IMR-90 (cell line): ENCODE data around the gene TOM1L1. TPM values are rescaled to one million over a fixed set of nuclear protein-coding genes. Genes with fewer than 3 reads are reported as not detected.

Experiments
- ATAC-seq: fragments of 200-7000 bp; cut with Tn5 transposase; 2 replicates; pipeline ENCODE4 v1.9.1; 2020; ENCODE audit warnings: low read depth, mild to moderate bottlenecking, moderate library complexity
- BruUV-seq: library from RNA; stranded (reverse); fragments of 400-500 nt; replicated peaks from 2 replicates; lab custom pipeline; 2021; lab: Mats Ljungman, UMichigan
- CTCF ChIA-PET: fragments of 300-600 bp; formaldehyde crosslinking; extraction: SDS; loops from one replicate; lab custom pipeline; 2021; ENCODE audit warnings: antibody characterized with exemption; lab: Yijun Ruan, JAX
- POLR2A ChIA-PET: fragments of 300-600 bp; sonication (Branson Sonifier 250); formaldehyde crosslinking; loops from one replicate; lab custom pipeline; 2022; ENCODE audit warnings: antibody characterized with exemption; ENCODE audit not compliant: unreplicated experiment; lab: Charles Lee
- DNase-seq: peaks from one replicate; pipeline ENCODE4 v3.0.0; 2013
- H2AFZ ChIP-seq: replicated peaks from 2 replicates; pipeline ENCODE3; 2013; ENCODE audit warnings: low read length, mild to moderate bottlenecking; ENCODE audit not compliant: poor library complexity
- H2AK5ac ChIP-seq: 2 replicates; pipeline ENCODE4 v1.6.1; 2013; ENCODE audit warnings: low read depth, low read length, inconsistent platforms
- H2AK9ac ChIP-seq: replicated peaks from 2 replicates; pipeline ENCODE3; 2013; ENCODE audit warnings: mild to moderate bottlenecking, low read depth, low read length, moderate library complexity; ENCODE audit not compliant: poor library complexity
- H2BK120ac ChIP-seq: 2 replicates; pipeline ENCODE4 v1.6.1; 2013; ENCODE audit warnings: low read depth, low read length, inconsistent platforms
- H2BK15ac ChIP-seq: 3 replicates; pipeline ENCODE4 v1.6.1; 2013; ENCODE audit warnings: low read depth, low read length, inconsistent platforms
- H2BK20ac ChIP-seq: 2 replicates; pipeline ENCODE4 v1.6.1; 2013; ENCODE audit warnings: low read depth, mild to moderate bottlenecking, inconsistent platforms, low read length, moderate library complexity
- H2BK5ac ChIP-seq: 2 replicates; pipeline ENCODE4 v1.6.1; 2013; ENCODE audit warnings: mild to moderate bottlenecking, low read depth, low read length, inconsistent platforms; ENCODE audit not compliant: poor library complexity, severe bottlenecking
- H3K14ac ChIP-seq: replicated peaks from 2 replicates; pipeline ENCODE4 v1.6.1; 2013; ENCODE audit warnings: low read depth, low read length, inconsistent platforms
- H3K18ac ChIP-seq: 2 replicates; pipeline ENCODE4 v1.6.1; 2013; ENCODE audit warnings: low read depth, low read length, control low read depth
- H3K23ac ChIP-seq: 2 replicates; pipeline ENCODE4 v1.6.1; 2013; ENCODE audit warnings: low read depth, low read length, inconsistent platforms
- H3K27ac ChIP-seq: 2 replicates; pipeline ENCODE4 v1.5.1; 2013; ENCODE audit warnings: mild to moderate bottlenecking, control low read depth, low read length; ENCODE audit not compliant: insufficient read depth
- H3K27me3 ChIP-seq: 2 replicates; pipeline ENCODE4 v1.6.1; 2013; ENCODE audit warnings: low read length; ENCODE audit not compliant: control insufficient read depth, insufficient read depth
- H3K36me3 ChIP-seq: 2 replicates; pipeline ENCODE4 v1.6.1; 2013; ENCODE audit warnings: low read length, mixed read lengths; ENCODE audit not compliant: control insufficient read depth, insufficient read depth
- H3K4ac ChIP-seq: 2 replicates; pipeline ENCODE4 v1.6.1; 2013; ENCODE audit warnings: low read depth, low read length, inconsistent platforms
- H3K4me1 ChIP-seq: 2 replicates; pipeline ENCODE4 v1.6.1; 2013; ENCODE audit warnings: low read length, mixed read lengths; ENCODE audit not compliant: control insufficient read depth, insufficient read depth
- H3K4me2 ChIP-seq: 2 replicates; pipeline ENCODE4 v1.6.1; 2013; ENCODE audit warnings: low read depth, mild to moderate bottlenecking, control low read depth, low read length, moderate library complexity
- H3K4me3 ChIP-seq: 2 replicates; pipeline ENCODE4 v1.5.1; 2013; ENCODE audit warnings: low read depth, mild to moderate bottlenecking, control low read depth, low read length, moderate library complexity; ENCODE audit not compliant: insufficient read depth
- H3K56ac ChIP-seq: 2 replicates; pipeline ENCODE4 v1.6.1; 2013; ENCODE audit warnings: low read length, inconsistent platforms; ENCODE audit not compliant: insufficient read depth; ENCODE audit errors: extremely low read depth
- H3K79me1 ChIP-seq, 2 experiments: 2 replicates each; pipeline ENCODE4 v1.6.1; 2013; ENCODE audit warnings: low read length in 2 of 2, inconsistent platforms in 1 of 2, low read depth in 1 of 2
- H3K9ac ChIP-seq: 2 replicates; pipeline ENCODE4 v1.6.1; 2013; ENCODE audit warnings: low read depth, low read length, control low read depth
- H3K9me1 ChIP-seq: 2 replicates; pipeline ENCODE4 v1.6.1; 2013; ENCODE audit warnings: low read length, inconsistent platforms; ENCODE audit not compliant: insufficient read depth
- H3K9me3 ChIP-seq: 2 replicates; pipeline ENCODE4 v1.6.1; 2013; ENCODE audit warnings: low read length; ENCODE audit not compliant: control insufficient read depth, insufficient read depth
- H4K20me1 ChIP-seq: 2 replicates; pipeline ENCODE4 v1.6.1; 2013; ENCODE audit warnings: low read length, inconsistent platforms; ENCODE audit not compliant: insufficient read depth
- H4K5ac ChIP-seq: 2 replicates; pipeline ENCODE4 v1.6.1; 2013; ENCODE audit warnings: mild to moderate bottlenecking, low read depth, low read length, control low read depth
- H4K8ac ChIP-seq, 2 experiments: 2 replicates each; pipeline ENCODE4 v1.6.1; 2013; ENCODE audit warnings: low read depth in 2 of 2, low read length in 2 of 2, control low read depth in 1 of 2, inconsistent platforms in 1 of 2
- H4K91ac ChIP-seq: 2 replicates; pipeline ENCODE4 v1.6.1; 2013; ENCODE audit warnings: low read depth, low read length, inconsistent platforms; ENCODE audit not compliant: insufficient read depth
- BHLHE40 ChIP-seq: fragments of 150-350 bp; IDR thresholded peaks from 2 replicates; pipeline ENCODE4 v1.6.1; 2016; ENCODE audit warnings: mild to moderate bottlenecking, low read depth, low read length
- CEBPB ChIP-seq: IDR thresholded peaks from 2 replicates; pipeline ENCODE4 v1.6.1; 2012; ENCODE audit warnings: low read depth, low read length, improper control_type of control experiment
- CHD1 ChIP-seq: IDR thresholded peaks from 2 replicates; pipeline ENCODE4 v1.6.1; 2012; ENCODE audit warnings: low read depth, low read length, improper control_type of control experiment
- CTCF ChIP-seq: conservative IDR thresholded peaks from 2 replicates; pipeline ENCODE4 v1.5.1; 2012; ENCODE audit warnings: mild to moderate bottlenecking, low read depth, low read length, improper control_type of control experiment
- ELK1 ChIP-seq: fragments of 150-350 bp; IDR thresholded peaks from 2 replicates; pipeline ENCODE4 v1.6.1; 2016; ENCODE audit warnings: low read depth, mild to moderate bottlenecking, low read length, moderate library complexity, borderline replicate concordance
- FOS ChIP-seq: fragments of 150-350 bp; IDR thresholded peaks from 2 replicates; pipeline ENCODE4 v1.6.1; 2016; ENCODE audit warnings: low read depth, low read length
- MAFK ChIP-seq: IDR thresholded peaks from 2 replicates; pipeline ENCODE4 v1.6.1; 2012; ENCODE audit warnings: low read depth, low read length, improper control_type of control experiment
- MXI1 ChIP-seq: IDR thresholded peaks from 2 replicates; pipeline ENCODE4 v1.6.1; 2012; ENCODE audit warnings: low read depth, mild to moderate bottlenecking, low read length, moderate library complexity, borderline replicate concordance
- NFE2L2 ChIP-seq: fragments of 150-350 bp; IDR thresholded peaks from 2 replicates; pipeline ENCODE4 v1.6.1; 2016; ENCODE audit warnings: low read depth, mild to moderate bottlenecking, low read length
- POLR2A ChIP-seq: IDR thresholded peaks from 2 replicates; pipeline ENCODE4 v1.6.1; 2012; ENCODE audit warnings: mild to moderate bottlenecking, low read depth, low read length
- RAD21 ChIP-seq: IDR thresholded peaks from 2 replicates; pipeline ENCODE4 v1.6.1; 2012; ENCODE audit warnings: low read length, improper control_type of control experiment
- RCOR1 ChIP-seq: IDR thresholded peaks from 2 replicates; pipeline ENCODE4 v1.6.1; 2012; ENCODE audit warnings: mild to moderate bottlenecking, low read length, improper control_type of control experiment; ENCODE audit not compliant: insufficient replicate concordance
- RFX5 ChIP-seq: IDR thresholded peaks from 2 replicates; pipeline ENCODE4 v1.8.0; 2012; ENCODE audit warnings: low read depth, mild to moderate bottlenecking, low read length, moderate library complexity
- SMC3 ChIP-seq: fragments of 150-350 bp; IDR thresholded peaks from 2 replicates; pipeline ENCODE4 v1.6.1; 2016; ENCODE audit warnings: low read depth, mild to moderate bottlenecking, antibody characterized with exemption, low read length, moderate library complexity
- USF2 ChIP-seq: fragments of 150-350 bp; IDR thresholded peaks from 2 replicates; pipeline ENCODE4 v1.6.1; 2017; ENCODE audit warnings: mild to moderate bottlenecking, antibody characterized with exemption, low read length, low read depth
- WGBS, 2 experiments: methylation state at CpG; one replicate each; pipeline versions ENCODE4 v1.1.5 to v1.1.7; 2013; ENCODE audit warnings: missing lambda C conversion rate in 2 of 2; ENCODE audit not compliant: insufficient read length in 1 of 2; ENCODE audit errors: extremely low coverage in 2 of 2; 5-methylcytosine and 5-hydroxymethylcytosine counted together
- dilution Hi-C: fragments of 300-500 bp; cut with HindIII; formaldehyde crosslinking; loops from one replicate; pipeline ENCODE4 v1.14.3; 2018; ENCODE audit warnings: low sequenced_read_pairs; ENCODE audit not compliant: unreplicated experiment
- in situ Hi-C: fragments of 300-500 bp; cut with MboI; formaldehyde crosslinking; loops from 3 replicates; pipeline ENCODE4 v1.14.3; 2019; ENCODE audit warnings: low sequenced_read_pairs, inconsistent platforms, mixed read lengths
- intact Hi-C: fragments of 100-400 bp; cut with micrococcal nuclease; formaldehyde crosslinking; loops from 2 replicates; pipeline ENCODE4 v1.10.0; 2022
- polyA plus RNA-seq, 3 experiments: library from polyadenylated mRNA; depleted of rRNA; stranded (reverse); fragments of >200 nt; gene quantifications; 2 replicates each; pipeline ENCODE4 v1.2.3, GENCODE V29; 2012; ENCODE audit warnings: low replicate concordance in 1 of 3
- total RNA-seq: library from RNA; depleted of rRNA; stranded (reverse); fragments of >200 nt; gene quantifications from 2 replicates; pipeline ENCODE4 v1.2.3, GENCODE V29; 2012

TOM1L1 gene
- total and polyA plus RNA-seq, 2 of the 4 experiments (the other 2 are of a cell fraction): 13.0 to 20.1 TPM

- H4K5ac ChIP-seq: no peak overlapping the region
- no peaks in the 10 kb centered on the region for H3K79me1 ChIP-seq
- no peak overlapping the region for H3K4me2 ChIP-seq
- no peak overlapping the region for H3K18ac ChIP-seq
- POLR2A ChIA-PET: no interaction called here
- no peak overlapping the region for H3K4ac ChIP-seq
- no peak overlapping the region for H3K4me3 ChIP-seq
- intact Hi-C loops: no loop called here
- H4K91ac ChIP-seq: no peak overlapping the region
- no peak overlapping the region for H2AFZ ChIP-seq
- no peaks in the 10 kb centered on the region for H3K4me1 ChIP-seq
- H4K8ac ChIP-seq: no peak overlapping the region
- CTCF ChIA-PET: interaction anchor here (0.9 to 1.6 kb wide), 2 partner anchors 9 to 1500 kb away, joined by 3 to 4 read pairs; no protein-coding TSS in a partner anchor
- BruUV-seq: no TSS peak
- DNase-seq (no peak), ATAC-seq (no peak)
- H2AK5ac ChIP-seq: no peak overlapping the region
- no peaks in the 10 kb centered on the region for H4K20me1 ChIP-seq
- H3K36me3 ChIP-seq: no peaks in the 10 kb centered on the region
- no peak overlapping the region for H3K23ac ChIP-seq
- no peak overlapping the region for H2BK5ac ChIP-seq
- no CpG with 5 or more reads among the region's 4 CpGs for WGBS, 2 experiments
- H3K27ac ChIP-seq: no peak overlapping the region
- no peak overlapping the region for H2BK120ac ChIP-seq
- dilution Hi-C loops: no loop called here
- H3K9me3 ChIP-seq: no peaks in the 10 kb centered on the region
- H2BK20ac ChIP-seq: no peak overlapping the region
- no peak overlapping the region for H2AK9ac ChIP-seq
- H3K9ac ChIP-seq: no peak overlapping the region
- H3K9me1 ChIP-seq: no peaks in the 10 kb centered on the region
- no peaks in the 10 kb centered on the region for H3K27me3 ChIP-seq
- H3K56ac ChIP-seq: no peak overlapping the region
- TF ChIP-seq USF2: no peak
- TF ChIP-seq BHLHE40: no peak
- no peak for TF ChIP-seq CHD1
- TF ChIP-seq MAFK: no peak
- TF ChIP-seq POLR2A: no peak
- TF ChIP-seq CEBPB: no peak
- TF ChIP-seq MXI1: no peak
- TF ChIP-seq CTCF: no peak
- TF ChIP-seq FOS: no peak
- no peak for TF ChIP-seq RAD21
- TF ChIP-seq SMC3: no peak
- no peak for TF ChIP-seq ELK1
- no peak for TF ChIP-seq RFX5
- TF ChIP-seq RCOR1: no peak
- no peak for TF ChIP-seq NFE2L2
- no peak overlapping the region for H3K14ac ChIP-seq
- no peak overlapping the region for H2BK15ac ChIP-seq
- in situ Hi-C loops: no loop called here
These were observed 18.3 kb upstream of the TOM1L1 start for GRCh38 chr17:54882371-54882770.
